ENCODE data around the gene KLHL25. TPM values are rescaled to one million over a fixed set of nuclear protein-coding genes. Genes with fewer than 3 reads are reported as not detected.

The KLHL25 gene
- total and polyA plus RNA-seq, 2 of the 8 experiments (the other 6 are each of a cell fraction or from before 2014, with no cell fraction given): 16.5 to 22.0 TPM

GRCh38 chr15:85751291-85752123 lies 43.2 kb downstream of the KLHL25 start:
- Histone ChIP-seq H2AFZ (ENCODE audit: low read length) (no peak overlapping the region), H3K27ac (ENCODE audit: low read depth, low read length) (0 out of 2 replicates have a peak overlapping the region, but pooled peaks have one; percentile 37)
- TF ChIP-seq POLR2AphosphoS5 (IDR thresholded peaks at IDR 0.05; ENCODE audit: low read depth, low read length): peak; percentile 37; the same call in 1 of the 2 replicates
- TF ChIP-seq CBX5 (IDR thresholded peaks at IDR 0.05; ENCODE audit: low read depth, low read length): no peak
- no peak for TF ChIP-seq PHF8 (conservative IDR thresholded peaks at IDR 0.05; ENCODE audit: low read depth, low read length)
- TF ChIP-seq FOSL1 (IDR thresholded peaks at IDR 0.05; ENCODE audit: insufficient read depth, low read depth, low read length): no peak
- 0 out of 3 replicates have a peak, but pooled peaks of 1 of the 2 experiments have one; percentile 44 for TF ChIP-seq POLR2A (IDR thresholded peaks at IDR 0.05; ENCODE audit: control extremely low read depth in 1 of 2, low read depth in 2 of 2, low read length in 2 of 2)
- 0 out of 2 replicates have a peak, but pooled peaks have one; percentile 7 for TF ChIP-seq TCF12 (IDR thresholded peaks at IDR 0.05; ENCODE audit: low read depth, low read length)
- no peak for TF ChIP-seq RBBP5 (IDR thresholded peaks at IDR 0.05; ENCODE audit: borderline replicate concordance, low read depth, low read length)
- TF ChIP-seq YY1 (IDR thresholded peaks at IDR 0.05; ENCODE audit: low read depth, low read length): no peak
- TF ChIP-seq ZNF274 (IDR thresholded peaks at IDR 0.05; ENCODE audit: borderline replicate concordance, extremely low read depth, low read length): no peak
- no peak for TF ChIP-seq BRCA1 (IDR thresholded peaks at IDR 0.05; ENCODE audit: low read depth, low read length)
- TF ChIP-seq HDAC2 (IDR thresholded peaks at IDR 0.05; ENCODE audit: borderline replicate concordance in 1 of 2, low read depth in 2 of 2, low read length in 2 of 2): no peak

More at GRCh38 chr15:85751291-85752123, 43.2 kb downstream of the KLHL25 start:
- Histone ChIP-seq H3K79me1 (ENCODE audit: low read depth, low read length) (no peaks in the 10 kb centered on the region; the same call in 1 of the 2 replicates), H2AK5ac (ENCODE audit: low read depth, low read length) (no peak overlapping the region), H2BK15ac (ENCODE audit: low read length) (peak overlapping the region; percentile 81; the same call in 1 of the 2 replicates), H3K23me2 (ENCODE audit: low read depth, low read length) (peaks cover 2% of the 10 kb centered on the region; the same call in 1 of the 2 replicates), H2BK20ac (ENCODE audit: low read length) (no peak overlapping the region), H3K9ac (replicated peaks in 1 of 4; ENCODE audit: extremely low read depth in 1 of 4, low read depth in 3 of 4, low read length in 3 of 4) (no peak overlapping the region), H3K79me2 (ENCODE audit: control insufficient read depth in 1 of 2, insufficient read depth in 2 of 2, low read length in 2 of 2) (no peaks in the 10 kb centered on the region), H3K56ac (replicated peaks; ENCODE audit: insufficient read length, low read depth, low read length) (peak overlapping the region; percentile 63), H3K36me3 (ENCODE audit: control insufficient read depth in 2 of 4, insufficient read depth in 4 of 4, low read length in 3 of 4) (peaks cover 0 to 16% (median under 1%) of the 10 kb centered on the region in 4 experiments; a peak in 3 of 8 replicates), H3K18ac (ENCODE audit: extremely low read depth, low read length) (peak overlapping the region; percentile 78), H4K91ac (replicated peaks; ENCODE audit: insufficient read length, low read length) (peak overlapping the region; percentile 25), H3K4ac (replicated peaks; ENCODE audit: insufficient read length, low read depth, low read length) (no peak overlapping the region), H3K27me3 (replicated peaks in 1 of 4; ENCODE audit: control insufficient read depth in 3 of 4, extremely low read depth in 1 of 4, insufficient read depth in 3 of 4, low read length in 3 of 4) (no peaks in the 10 kb centered on the region), H2BK120ac (replicated peaks; ENCODE audit: low read depth, low read length) (peak overlapping the region; percentile 28), H3K4me3 (ENCODE audit: extremely low read depth in 1 of 4, insufficient read depth in 2 of 4, low read depth in 3 of 4, low read length in 4 of 4) (peak overlapping the region in 3 of 4 experiments; percentile 20 to 50 (median 32); a peak in 4 of 8 replicates), H3K23ac (ENCODE audit: insufficient read length) (no peak overlapping the region), H2BK12ac (ENCODE audit: low read depth, low read length) (0 out of 2 replicates have a peak overlapping the region, but pooled peaks have one; percentile 90), H2BK5ac (ENCODE audit: low read depth, low read length) (peak overlapping the region; percentile 46), H4K20me1 (replicated peaks in 1 of 2; ENCODE audit: control insufficient read depth in 1 of 2, insufficient read depth in 2 of 2, low read length in 2 of 2) (peaks cover 0 to 4% of the 10 kb centered on the region in 2 experiments), H3K4me1 (replicated peaks in 1 of 4; ENCODE audit: control insufficient read depth in 3 of 4, insufficient read depth in 4 of 4, low read length in 3 of 4) (peaks cover 6 to 45% (median 33%) of the 10 kb centered on the region in 4 experiments), H4K8ac (ENCODE audit: extremely low read depth, insufficient read depth, low read length) (no peak overlapping the region), H3K4me2 (ENCODE audit: insufficient read depth in 1 of 2, low read depth in 2 of 2, low read length in 2 of 2) (peak overlapping the region; percentile 64 to 81), H4K5ac (ENCODE audit: insufficient read length, low read depth, low read length) (peak overlapping the region; percentile 47), H3K9me3 (ENCODE audit: insufficient read depth in 2 of 2, low read depth in 1 of 2, low read length in 1 of 2) (no peaks in the 10 kb centered on the region), H3K14ac (ENCODE audit: insufficient read length) (no peak overlapping the region)
- ChIA-PET POLR2A (ENCODE audit: partially characterized antibody) (interaction anchor here (0.6 to 3.7 kb wide), 8 partner anchors 9 to 57 kb away, joined by 3 to 22 read pairs (median 4); partner anchors contain the start of gene KLHL25), CTCF (ENCODE audit: partially characterized antibody) (interaction anchor here (0.7 to 4.8 kb wide), 9 partner anchors 17 to 89 kb away, joined by 3 to 20 read pairs (median 5); no protein-coding TSS in a partner anchor)
- 21% methylated on average over 10 of the region's 15 CpGs; no CpG with 5 or more reads in 1 of the 2 experiments for WGBS, 2 experiments (ENCODE audit: extremely low coverage in 1 of 2, insufficient coverage in 1 of 2, insufficient read length in 1 of 2, insufficient replicate concordance in 2 of 2, low coverage in 1 of 2, low lambda C conversion rate in 2 of 2, missing lambda C conversion rate in 1 of 2)
- DNase-seq (ENCODE audit: low read depth in 1 of 2, low spot score in 2 of 2): peak in 1 of 2 experiments; percentile 77
- FAIRE-seq: peak; percentile 19
